ENCODE data around the gene CCIN.
A peak's percentile ranks its signal among the peaks of the same experiment; 100 is the strongest.

The CCIN gene

GRCh38 chr9:36217256-36217968 is 48.2 kb downstream of the CCIN start:
- peak overlapping the region; percentile 79 for H3K27ac Mint-ChIP-seq
- TF ChIP-seq CTCF (IDR thresholded peaks at IDR 0.05), result no peak
- no peaks in the 10 kb centered on the region for H3K27me3 Mint-ChIP-seq (ENCODE audit: low read depth, poor library complexity)
- peaks cover 6% of the 10 kb centered on the region for H3K9me3 Mint-ChIP-seq
- H3K36me3 Mint-ChIP-seq (ENCODE audit: low read depth), result peaks cover 64% of the 10 kb centered on the region
- no peak for DNase-seq
- H3K4me1 Mint-ChIP-seq, result no peaks in the 10 kb centered on the region
- H3K4me3 Mint-ChIP-seq, result no peak overlapping the region

- no peak for DNase-seq
- Mint-ChIP-seq H3K36me3 (ENCODE audit: low read depth) (peaks cover 68% of the 10 kb centered on the region), H3K27me3 (ENCODE audit: low read depth, poor library complexity) (no peaks in the 10 kb centered on the region), H3K9me3 (peaks cover 12% of the 10 kb centered on the region), H3K27ac (peak overlapping the region; percentile 31), H3K4me1 (no peaks in the 10 kb centered on the region), H3K4me3 (no peak overlapping the region)
- TF ChIP-seq CTCF (IDR thresholded peaks at IDR 0.05), result no peak
Measured at GRCh38 chr9:36218011-36218410, 48.8 kb downstream of the CCIN start.

- Mint-ChIP-seq H3K4me1 (no peaks in the 10 kb centered on the region), H3K27ac (peak overlapping the region; percentile 31), H3K9me3 (peaks cover 16% of the 10 kb centered on the region), H3K27me3 (ENCODE audit: low read depth, poor library complexity) (no peaks in the 10 kb centered on the region), H3K4me3 (no peak overlapping the region), H3K36me3 (ENCODE audit: low read depth) (peaks cover 69% of the 10 kb centered on the region)
- no peak for TF ChIP-seq CTCF (IDR thresholded peaks at IDR 0.05)
- DNase-seq, result no peak
Measured at GRCh38 chr9:36218411-36218901, 49.3 kb downstream of the CCIN start.

Data from nephron progenitor cell (in vitro differentiated cells).